ENCODE data around the gene NBAS. TPM values are rescaled to one million over a fixed set of nuclear protein-coding genes. Genes with fewer than 3 reads are reported as not detected.

The NBAS gene
- total and polyA plus RNA-seq, 2 of the 13 experiments (the other 11 are each of a cell fraction or from before 2014, with no cell fraction given) = 33.6 to 58.7 TPM

DNA sequence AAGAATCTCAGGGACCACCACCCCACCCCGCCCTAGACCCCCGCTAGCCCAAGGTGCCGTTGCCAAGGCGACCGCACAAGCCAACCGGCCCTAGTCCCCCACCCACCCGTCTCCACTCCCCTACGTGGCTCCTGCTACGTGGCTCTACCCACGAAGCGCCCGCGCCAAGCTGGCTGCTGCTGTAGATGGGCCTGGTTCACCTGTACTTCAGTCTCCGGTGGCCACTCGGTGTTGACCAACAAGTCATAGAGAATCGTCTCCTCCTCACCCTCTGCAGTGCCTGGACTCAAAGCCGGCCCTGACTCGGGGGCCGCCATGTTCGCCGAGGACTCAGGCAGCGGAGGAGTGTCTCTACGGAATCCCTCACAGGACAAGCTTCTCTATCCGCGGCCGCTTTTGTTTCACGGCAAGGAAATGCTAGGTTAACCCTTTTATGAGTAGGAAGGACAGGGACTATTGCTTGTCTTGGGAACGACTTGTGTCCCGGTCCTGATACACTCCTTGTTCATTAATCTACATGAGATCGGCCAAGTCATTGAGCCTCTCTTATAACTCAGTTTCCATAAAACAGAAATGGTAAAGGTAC, at the start of gene NBAS (continued):
- TF ChIP-seq, protein P1, sequence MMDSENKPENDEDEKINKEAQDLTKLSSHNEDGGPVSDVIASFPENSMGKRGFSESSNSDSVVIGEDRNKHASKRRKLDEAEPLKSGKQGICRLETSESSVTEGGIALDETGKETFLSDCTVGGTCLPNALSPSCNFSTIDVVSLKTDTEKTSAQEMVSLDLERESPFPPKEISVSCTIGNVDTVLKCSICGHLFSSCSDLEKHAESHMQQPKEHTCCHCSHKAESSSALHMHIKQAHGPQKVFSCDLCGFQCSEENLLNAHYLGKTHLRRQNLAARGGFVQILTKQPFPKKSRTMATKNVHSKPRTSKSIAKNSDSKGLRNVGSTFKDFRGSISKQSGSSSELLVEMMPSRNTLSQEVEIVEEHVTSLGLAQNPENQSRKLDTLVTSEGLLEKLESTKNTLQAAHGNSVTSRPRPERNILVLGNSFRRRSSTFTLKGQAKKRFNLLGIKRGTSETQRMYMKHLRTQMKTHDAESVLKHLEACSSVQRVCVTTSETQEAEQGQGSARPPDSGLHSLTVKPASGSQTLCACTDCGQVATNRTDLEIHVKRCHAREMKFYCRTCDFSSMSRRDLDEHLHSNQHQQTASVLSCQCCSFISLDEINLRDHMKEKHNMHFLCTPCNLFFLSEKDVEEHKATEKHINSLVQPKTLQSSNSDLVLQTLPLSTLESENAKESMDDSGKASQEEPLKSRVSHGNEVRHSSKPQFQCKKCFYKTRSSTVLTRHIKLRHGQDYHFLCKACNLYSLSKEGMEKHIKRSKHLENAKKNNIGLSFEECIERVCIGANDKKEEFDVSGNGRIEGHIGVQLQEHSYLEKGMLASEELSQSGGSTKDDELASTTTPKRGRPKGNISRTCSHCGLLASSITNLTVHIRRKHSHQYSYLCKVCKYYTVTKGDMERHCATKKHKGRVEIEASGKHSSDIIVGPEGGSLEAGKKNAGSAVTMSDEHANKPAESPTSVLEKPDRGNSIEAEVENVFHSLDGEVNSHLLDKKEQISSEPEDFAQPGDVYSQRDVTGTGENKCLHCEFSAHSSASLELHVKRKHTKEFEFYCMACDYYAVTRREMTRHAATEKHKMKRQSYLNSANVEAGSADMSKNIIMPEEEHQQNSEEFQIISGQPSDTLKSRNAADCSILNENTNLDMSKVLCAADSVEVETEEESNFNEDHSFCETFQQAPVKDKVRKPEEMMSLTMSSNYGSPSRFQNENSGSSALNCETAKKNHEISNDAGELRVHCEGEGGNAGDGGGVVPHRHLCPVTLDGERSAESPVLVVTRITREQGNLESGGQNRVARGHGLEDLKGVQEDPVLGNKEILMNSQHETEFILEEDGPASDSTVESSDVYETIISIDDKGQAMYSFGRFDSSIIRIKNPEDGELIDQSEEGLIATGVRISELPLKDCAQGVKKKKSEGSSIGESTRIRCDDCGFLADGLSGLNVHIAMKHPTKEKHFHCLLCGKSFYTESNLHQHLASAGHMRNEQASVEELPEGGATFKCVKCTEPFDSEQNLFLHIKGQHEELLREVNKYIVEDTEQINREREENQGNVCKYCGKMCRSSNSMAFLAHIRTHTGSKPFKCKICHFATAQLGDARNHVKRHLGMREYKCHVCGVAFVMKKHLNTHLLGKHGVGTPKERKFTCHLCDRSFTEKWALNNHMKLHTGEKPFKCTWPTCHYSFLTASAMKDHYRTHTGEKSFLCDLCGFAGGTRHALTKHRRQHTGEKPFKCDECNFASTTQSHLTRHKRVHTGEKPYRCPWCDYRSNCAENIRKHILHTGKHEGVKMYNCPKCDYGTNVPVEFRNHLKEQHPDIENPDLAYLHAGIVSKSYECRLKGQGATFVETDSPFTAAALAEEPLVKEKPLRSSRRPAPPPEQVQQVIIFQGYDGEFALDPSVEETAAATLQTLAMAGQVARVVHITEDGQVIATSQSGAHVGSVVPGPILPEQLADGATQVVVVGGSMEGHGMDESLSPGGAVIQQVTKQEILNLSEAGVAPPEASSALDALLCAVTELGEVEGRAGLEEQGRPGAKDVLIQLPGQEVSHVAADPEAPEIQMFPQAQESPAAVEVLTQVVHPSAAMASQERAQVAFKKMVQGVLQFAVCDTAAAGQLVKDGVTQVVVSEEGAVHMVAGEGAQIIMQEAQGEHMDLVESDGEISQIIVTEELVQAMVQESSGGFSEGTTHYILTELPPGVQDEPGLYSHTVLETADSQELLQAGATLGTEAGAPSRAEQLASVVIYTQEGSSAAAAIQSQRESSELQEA (CRISPR knock-in tag; IDR thresholded peaks at IDR 0.05; ENCODE audit: not compliant biosample characterization) = peak; percentile 65
- TF ChIP-seq ZNF136 (CRISPR knock-in tag; IDR thresholded peaks at IDR 0.05; ENCODE audit: low read depth) = no peak
- TF ChIP-seq, protein P2, sequence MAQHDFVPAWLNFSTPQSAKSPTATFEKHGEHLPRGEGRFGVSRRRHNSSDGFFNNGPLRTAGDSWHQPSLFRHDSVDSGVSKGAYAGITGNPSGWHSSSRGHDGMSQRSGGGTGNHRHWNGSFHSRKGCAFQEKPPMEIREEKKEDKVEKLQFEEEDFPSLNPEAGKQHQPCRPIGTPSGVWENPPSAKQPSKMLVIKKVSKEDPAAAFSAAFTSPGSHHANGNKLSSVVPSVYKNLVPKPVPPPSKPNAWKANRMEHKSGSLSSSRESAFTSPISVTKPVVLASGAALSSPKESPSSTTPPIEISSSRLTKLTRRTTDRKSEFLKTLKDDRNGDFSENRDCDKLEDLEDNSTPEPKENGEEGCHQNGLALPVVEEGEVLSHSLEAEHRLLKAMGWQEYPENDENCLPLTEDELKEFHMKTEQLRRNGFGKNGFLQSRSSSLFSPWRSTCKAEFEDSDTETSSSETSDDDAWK (CRISPR knock-in tag; IDR thresholded peaks at IDR 0.05) = no peak
- no peak for TF ChIP-seq RBM39 (IDR thresholded peaks at IDR 0.05; ENCODE audit: low read depth, low read length, poor library complexity, severe bottlenecking)
- TF ChIP-seq, protein P3, sequence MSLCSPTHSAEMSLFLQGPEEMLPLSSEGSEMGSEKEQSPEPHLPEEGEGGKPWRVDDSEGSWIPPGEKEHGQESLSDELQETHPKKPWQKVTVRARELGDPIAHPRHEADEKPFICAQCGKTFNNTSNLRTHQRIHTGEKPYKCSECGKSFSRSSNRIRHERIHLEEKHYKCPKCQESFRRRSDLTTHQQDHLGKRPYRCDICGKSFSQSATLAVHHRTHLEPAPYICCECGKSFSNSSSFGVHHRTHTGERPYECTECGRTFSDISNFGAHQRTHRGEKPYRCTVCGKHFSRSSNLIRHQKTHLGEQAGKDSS (CRISPR knock-in tag; IDR thresholded peaks at IDR 0.05; ENCODE audit: borderline replicate concordance, low read depth) = peak; percentile 84; the same call in 1 of the 2 replicates
- TF ChIP-seq, protein P4, sequence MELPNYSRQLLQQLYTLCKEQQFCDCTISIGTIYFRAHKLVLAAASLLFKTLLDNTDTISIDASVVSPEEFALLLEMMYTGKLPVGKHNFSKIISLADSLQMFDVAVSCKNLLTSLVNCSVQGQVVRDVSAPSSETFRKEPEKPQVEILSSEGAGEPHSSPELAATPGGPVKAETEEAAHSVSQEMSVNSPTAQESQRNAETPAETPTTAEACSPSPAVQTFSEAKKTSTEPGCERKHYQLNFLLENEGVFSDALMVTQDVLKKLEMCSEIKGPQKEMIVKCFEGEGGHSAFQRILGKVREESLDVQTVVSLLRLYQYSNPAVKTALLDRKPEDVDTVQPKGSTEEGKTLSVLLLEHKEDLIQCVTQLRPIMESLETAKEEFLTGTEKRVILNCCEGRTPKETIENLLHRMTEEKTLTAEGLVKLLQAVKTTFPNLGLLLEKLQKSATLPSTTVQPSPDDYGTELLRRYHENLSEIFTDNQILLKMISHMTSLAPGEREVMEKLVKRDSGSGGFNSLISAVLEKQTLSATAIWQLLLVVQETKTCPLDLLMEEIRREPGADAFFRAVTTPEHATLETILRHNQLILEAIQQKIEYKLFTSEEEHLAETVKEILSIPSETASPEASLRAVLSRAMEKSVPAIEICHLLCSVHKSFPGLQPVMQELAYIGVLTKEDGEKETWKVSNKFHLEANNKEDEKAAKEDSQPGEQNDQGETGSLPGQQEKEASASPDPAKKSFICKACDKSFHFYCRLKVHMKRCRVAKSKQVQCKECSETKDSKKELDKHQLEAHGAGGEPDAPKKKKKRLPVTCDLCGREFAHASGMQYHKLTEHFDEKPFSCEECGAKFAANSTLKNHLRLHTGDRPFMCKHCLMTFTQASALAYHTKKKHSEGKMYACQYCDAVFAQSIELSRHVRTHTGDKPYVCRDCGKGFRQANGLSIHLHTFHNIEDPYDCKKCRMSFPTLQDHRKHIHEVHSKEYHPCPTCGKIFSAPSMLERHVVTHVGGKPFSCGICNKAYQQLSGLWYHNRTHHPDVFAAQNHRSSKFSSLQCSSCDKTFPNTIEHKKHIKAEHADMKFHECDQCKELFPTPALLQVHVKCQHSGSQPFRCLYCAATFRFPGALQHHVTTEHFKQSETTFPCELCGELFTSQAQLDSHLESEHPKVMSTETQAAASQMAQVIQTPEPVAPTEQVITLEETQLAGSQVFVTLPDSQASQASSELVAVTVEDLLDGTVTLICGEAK (IDR thresholded peaks at IDR 0.05) = no peak
- TF ChIP-seq, protein P4 (CRISPR knock-in tag; IDR thresholded peaks at IDR 0.05) = peak; percentile 37; the same call in 1 of the 2 replicates
- TF ChIP-seq NR2C2 (CRISPR knock-in tag; IDR thresholded peaks at IDR 0.05; ENCODE audit: borderline replicate concordance) = peak; percentile 58; the same call in 1 of the 2 replicates

Data from HepG2 (cell line).